ENCODE measurements around the gene FERMT1.
"Not testable (repeated sequence)": the region's sequence is repeated elsewhere in the genome, so short reads cannot be mapped to it uniquely, and the experiment has no call there.

Gene FERMT1

DNA sequence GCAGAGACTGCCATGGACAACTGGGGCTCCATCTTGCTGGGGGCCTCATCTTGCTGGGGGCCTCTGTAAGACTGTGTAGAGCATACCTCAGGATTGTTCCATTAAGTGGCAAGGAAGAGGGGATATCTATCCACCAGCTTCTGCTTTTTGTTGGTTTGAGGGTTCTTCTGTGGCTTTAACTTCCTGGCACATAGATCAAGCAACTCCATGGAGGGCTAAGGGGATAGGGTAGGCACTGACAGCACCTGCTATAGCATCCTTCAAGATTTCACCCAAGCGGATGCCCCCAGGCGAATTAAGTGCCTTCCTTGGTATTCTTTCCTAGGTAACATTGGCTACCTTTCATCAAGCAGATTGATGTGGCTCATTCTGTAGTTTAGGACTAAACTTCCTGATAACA lies 65.1 kb downstream of the FERMT1 start:
- TF ChIP-seq, protein P1, sequence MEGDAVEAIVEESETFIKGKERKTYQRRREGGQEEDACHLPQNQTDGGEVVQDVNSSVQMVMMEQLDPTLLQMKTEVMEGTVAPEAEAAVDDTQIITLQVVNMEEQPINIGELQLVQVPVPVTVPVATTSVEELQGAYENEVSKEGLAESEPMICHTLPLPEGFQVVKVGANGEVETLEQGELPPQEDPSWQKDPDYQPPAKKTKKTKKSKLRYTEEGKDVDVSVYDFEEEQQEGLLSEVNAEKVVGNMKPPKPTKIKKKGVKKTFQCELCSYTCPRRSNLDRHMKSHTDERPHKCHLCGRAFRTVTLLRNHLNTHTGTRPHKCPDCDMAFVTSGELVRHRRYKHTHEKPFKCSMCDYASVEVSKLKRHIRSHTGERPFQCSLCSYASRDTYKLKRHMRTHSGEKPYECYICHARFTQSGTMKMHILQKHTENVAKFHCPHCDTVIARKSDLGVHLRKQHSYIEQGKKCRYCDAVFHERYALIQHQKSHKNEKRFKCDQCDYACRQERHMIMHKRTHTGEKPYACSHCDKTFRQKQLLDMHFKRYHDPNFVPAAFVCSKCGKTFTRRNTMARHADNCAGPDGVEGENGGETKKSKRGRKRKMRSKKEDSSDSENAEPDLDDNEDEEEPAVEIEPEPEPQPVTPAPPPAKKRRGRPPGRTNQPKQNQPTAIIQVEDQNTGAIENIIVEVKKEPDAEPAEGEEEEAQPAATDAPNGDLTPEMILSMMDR (IDR thresholded peaks at IDR 0.05; ENCODE audit: low read depth, low read length): no peak
- no peak for DNase-seq (ENCODE audit: extremely low read depth, low read depth)

DNA sequence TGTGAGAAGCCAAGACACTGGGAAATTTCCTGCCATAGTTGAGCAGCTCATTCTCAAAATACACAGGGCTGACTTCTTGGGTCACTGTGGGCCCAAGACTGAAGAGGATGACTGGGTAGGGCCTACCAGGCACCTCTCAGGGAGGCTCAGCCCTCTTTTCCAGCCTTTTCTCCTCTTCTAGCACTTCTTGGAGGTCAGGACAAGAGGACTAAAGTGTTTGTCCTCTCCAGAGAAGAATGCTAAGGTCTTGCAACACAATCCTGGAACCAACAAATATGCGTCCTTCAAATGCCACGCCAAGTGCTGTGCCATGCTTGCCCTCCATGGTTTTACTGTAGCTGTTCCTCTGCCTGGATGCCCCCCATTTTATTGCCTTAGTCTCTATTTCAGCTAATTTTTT lies 65.7 kb downstream of the FERMT1 start:
- TF ChIP-seq, protein P1 (IDR thresholded peaks at IDR 0.05; ENCODE audit: low read depth, low read length): no peak
- DNase-seq (ENCODE audit: extremely low read depth, low read depth): no peak

DNA sequence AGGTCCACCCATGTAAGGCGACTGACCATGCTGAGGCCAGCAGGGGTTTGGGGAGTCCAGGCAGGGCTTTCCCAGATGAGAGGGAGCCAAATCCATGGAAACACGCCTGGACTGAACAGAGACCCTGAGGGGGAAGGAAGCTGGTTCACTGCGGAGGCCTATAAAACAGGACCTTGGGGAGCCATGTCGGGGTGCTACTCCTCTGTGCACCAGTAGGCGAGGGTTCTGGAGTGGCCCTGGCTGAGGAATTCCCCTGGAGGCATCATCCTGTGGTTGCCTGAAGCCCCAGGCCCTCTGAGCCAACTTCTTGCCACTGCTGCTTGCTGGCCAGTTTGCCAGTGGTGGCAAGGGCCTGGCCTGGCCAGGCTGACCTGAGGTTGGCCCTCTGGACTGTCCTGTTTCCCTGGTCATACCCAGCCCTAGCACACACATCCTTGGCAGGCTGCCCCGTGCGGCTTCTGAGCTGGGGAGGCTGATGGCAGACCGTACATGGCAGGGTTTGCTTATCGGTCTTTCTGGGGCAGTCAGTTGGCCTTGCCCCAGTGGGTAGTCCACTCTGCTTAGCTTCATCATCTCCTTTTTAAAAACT lies 66.8 kb downstream of the FERMT1 start:
- TF ChIP-seq, protein P1 (IDR thresholded peaks at IDR 0.05; ENCODE audit: low read depth, low read length): no peak
- DNase-seq (ENCODE audit: extremely low read depth, low read depth): no peak

DNA sequence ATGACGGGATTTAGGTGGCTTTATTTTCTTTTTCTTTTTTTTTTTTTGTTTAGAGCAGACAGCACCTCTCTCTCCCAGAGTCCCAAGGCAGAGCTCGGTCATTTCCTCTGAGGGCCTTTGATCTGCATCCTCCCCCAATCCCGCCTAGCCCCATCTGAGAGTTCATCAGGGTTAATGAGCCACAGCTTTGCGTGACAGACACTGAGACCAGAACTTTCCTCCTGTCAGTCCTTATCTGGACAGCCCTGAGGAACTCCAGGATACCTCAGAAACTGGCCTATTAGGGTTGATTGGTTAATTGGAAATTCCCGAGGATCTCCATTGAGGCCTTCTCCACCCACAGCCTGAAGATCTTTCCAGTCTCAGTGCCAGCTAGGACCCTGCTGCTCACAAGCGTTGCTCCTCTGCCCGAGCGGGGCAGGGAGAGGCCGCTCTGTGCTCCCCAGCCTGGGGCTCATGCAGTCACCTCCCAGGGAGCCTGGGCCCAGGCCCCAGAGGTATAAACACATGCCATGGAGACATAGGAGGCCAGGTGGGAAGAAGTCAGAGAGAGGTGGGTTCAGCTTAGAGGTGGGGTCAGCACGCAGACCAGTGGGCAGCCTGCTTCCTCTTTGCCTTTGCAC lies 67.6 kb downstream of the FERMT1 start:
- DNase-seq (ENCODE audit: extremely low read depth, low read depth): no peak
- TF ChIP-seq, protein P1 (IDR thresholded peaks at IDR 0.05; ENCODE audit: low read depth, low read length): no peak

DNA sequence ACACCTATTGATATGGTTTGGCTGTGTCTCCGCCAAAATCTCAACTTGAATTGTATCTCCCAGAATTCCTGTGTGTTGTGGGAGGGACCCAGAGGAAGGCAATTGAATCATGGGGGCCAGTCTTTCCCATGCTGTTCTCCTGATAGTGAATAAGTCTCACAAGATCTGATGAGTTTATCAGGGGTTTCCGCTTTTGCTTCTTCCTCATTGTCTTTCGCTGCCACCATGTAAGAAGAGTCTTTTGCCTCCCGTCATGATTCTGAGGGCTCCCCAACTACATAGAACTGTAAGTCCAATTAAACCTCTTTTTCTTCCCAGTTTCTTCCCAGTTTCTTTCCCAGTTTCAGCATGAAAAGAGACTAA lies 68.2 kb downstream of the FERMT1 start:
- DNase-seq (ENCODE audit: extremely low read depth, low read depth): not testable (repeated sequence)

DNA sequence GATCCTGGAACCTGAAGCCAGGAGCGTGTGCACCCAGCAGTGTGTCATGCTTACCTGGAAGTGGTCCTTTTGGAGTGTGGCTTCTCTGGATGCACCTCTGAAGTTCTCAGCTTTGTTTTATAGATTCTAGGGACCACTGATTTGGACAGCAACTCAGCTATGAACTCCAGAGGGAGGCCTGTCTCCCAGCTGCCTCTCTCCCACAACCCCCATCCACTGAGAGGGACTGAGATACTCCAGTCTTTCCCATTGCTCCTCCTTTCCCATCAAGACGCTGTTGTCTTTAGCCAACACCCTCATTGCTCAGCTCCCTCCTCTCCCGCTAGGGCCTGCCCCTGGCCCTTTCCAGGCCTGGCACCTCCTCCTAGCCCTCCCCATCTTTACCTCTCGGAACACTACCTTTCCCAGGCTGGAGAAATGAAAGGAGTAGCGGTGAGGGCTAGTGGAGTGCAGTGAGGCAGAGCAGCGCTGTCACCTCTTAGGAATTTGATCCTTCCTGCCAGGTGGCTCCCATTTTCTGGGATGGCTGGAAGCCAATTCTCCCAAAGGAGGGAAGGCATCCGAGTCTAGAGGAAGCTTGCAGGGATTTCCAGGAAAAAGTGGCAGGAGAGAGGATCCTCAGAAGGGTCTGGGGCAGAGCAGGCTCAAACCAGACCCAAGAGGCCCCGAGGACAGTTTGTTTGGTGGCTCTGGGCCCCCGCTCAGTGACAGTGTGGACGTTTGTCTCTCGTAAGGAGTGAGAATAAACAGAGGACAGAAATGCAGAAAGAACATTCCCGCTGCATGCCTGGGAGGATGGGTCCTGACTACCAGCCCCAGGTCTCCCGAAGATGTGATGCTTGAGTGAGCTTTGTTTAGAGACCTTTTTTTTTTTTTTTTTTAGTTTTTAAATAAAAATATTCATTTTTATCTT lies 68.8 kb downstream of the FERMT1 start, which contains the start of gene LRRN4:
TSS of gene LRRN4 (minus strand) at position 285 of the 913 bp plus-strand sequence. CDS start 1,261 bp downstream, outside the sequence.
- TF ChIP-seq, protein P1 (IDR thresholded peaks at IDR 0.05; ENCODE audit: low read depth, low read length): no peak
- DNase-seq (ENCODE audit: extremely low read depth, low read depth): no peak

DNA sequence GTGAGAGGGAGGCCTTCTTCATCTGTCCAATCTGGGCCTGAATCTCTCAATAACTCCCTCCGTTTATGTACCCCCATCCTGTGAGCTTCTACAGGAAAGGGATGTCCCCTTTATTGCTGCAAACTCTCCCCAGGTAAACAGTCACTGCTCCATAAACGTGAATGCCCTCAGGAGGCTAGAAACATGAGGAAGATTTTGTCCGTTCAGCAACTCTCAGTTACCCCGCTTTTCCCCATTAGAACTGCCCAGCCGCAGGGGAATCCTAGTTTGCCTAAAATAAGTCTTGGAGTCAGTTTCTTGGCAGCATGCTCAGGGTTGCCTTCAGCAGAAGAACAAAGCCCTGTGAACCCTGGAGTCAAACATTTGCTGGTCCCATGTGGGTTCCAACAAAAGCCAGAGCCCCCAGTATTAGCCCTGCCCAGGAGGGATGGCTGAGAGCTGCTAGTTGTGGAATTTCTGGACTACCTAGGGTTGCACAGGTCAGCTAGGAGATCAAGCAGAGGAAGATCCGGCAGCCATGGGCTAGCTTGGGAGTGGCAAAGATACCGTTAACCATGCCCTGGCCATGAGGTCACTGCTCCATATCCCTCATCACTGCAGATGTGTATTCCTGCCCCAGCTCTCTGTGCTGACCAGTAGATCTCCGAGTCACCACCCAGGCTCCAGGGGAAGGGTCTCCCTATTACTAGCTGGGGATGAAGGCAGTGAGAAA lies 69.6 kb downstream of the FERMT1 start:
- no peak for DNase-seq (ENCODE audit: extremely low read depth, low read depth)
- TF ChIP-seq, protein P1 (IDR thresholded peaks at IDR 0.05; ENCODE audit: low read depth, low read length): no peak
